Stimulated activated CD8-positive, alpha-beta memory T cell treated with anti-CD3 and anti-CD28 coated beads, Interleukin-7, amount 100 ng/mL, for 1 hour (primary cell): ENCODE results near the gene SMAP1.

ENCODE experiments used
- DNase-seq, 2 donors: peaks; one replicate each; pipeline ENCODE4 v3.0.0-alpha.2; 2020; ENCODE audit warnings: low read depth in 2 of 2

Gene SMAP1

GRCh38 chr6:70894001-70894400 is 226.3 kb downstream of the SMAP1 start:
- no peak for DNase-seq

GRCh38 chr6:70900047-70900446 is 232.4 kb downstream of the SMAP1 start:
- no peak for DNase-seq

GRCh38 chr6:70901324-70901723 is 233.6 kb downstream of the SMAP1 start:
- no peak for DNase-seq

GRCh38 chr6:70903665-70904452 is 236.2 kb downstream of the SMAP1 start:
- no peak for DNase-seq

GRCh38 chr6:70905742-70906141 is 238.1 kb downstream of the SMAP1 start:
- DNase-seq, result no peak
